Motor neuron (in vitro differentiated cells): Measurements from ENCODE around the gene ELL. TPM values are rescaled to one million over a fixed set of nuclear protein-coding genes. Genes with fewer than 3 reads are reported as not detected.
"Not testable (repeated sequence)": the region's sequence is repeated elsewhere in the genome, so short reads cannot be mapped to it uniquely, and the experiment has no call there.

Experiments
- ATAC-seq, 8 experiments: fragments of 200-7000 bp; cut with Tn5 transposase; replicated peaks in 6 of 8; 2 replicates each; pipeline ENCODE4 v1.8.0; 2021; ENCODE audit warnings: mild to moderate bottlenecking in 8 of 8, moderate library complexity in 8 of 8
- H3K27ac ChIP-seq, 2 donors: fragments of 250-450 bp; sonication (Bioruptor Pico); 2 replicates each; pipeline ENCODE4 v1.9.0; 2021; ENCODE audit warnings: antibody characterized with exemption in 2 of 2, mild to moderate bottlenecking in 2 of 2, moderate library complexity in 1 of 2
- H3K4me1 ChIP-seq, 2 donors: fragments of 250-450 bp; sonication (Bioruptor Pico); replicated peaks in 1 of 2; 2 replicates each; pipeline ENCODE4 v1.6.1; 2021; ENCODE audit warnings: antibody characterized with exemption in 2 of 2, mild to moderate bottlenecking in 2 of 2, moderate library complexity in 1 of 2
- H3K4me3 ChIP-seq, 5 donors: fragments of 250-450 bp; sonication (Bioruptor Pico); 2 replicates each; pipeline ENCODE4 v1.9.0; 2021; ENCODE audit warnings: antibody characterized with exemption in 5 of 5, mild to moderate bottlenecking in 5 of 5, moderate library complexity in 4 of 5
- WGBS, 10 experiments: fragments of 450-650 bp; shearing (Covaris generic); methylation state at CpG; one replicate each; pipeline ENCODE4 v1.0.0; 2022; 5-methylcytosine and 5-hydroxymethylcytosine counted together
- in situ Hi-C, 9 experiments: fragments of 400-800 bp; cut with MboI; loops; one replicate each; pipeline ENCODE4 v1.15.0; 2021; ENCODE audit warnings: low sequenced_read_pairs in 9 of 9, low pct_unique_long_range_greater_than_20kb in 2 of 9; ENCODE audit not compliant: unreplicated experiment in 9 of 9
- total RNA-seq, 8 experiments: library from RNA; unstranded; fragments of 300-600 nt; gene quantifications; 2 replicates each; pipeline versions ENCODE4 v1.2.3 to v1.2.4, GENCODE V29; 2022

The ELL gene
- total RNA-seq, 8 experiments from 2014 or later, result 3.4 to 13.8 (median 6.2) TPM

DNA sequence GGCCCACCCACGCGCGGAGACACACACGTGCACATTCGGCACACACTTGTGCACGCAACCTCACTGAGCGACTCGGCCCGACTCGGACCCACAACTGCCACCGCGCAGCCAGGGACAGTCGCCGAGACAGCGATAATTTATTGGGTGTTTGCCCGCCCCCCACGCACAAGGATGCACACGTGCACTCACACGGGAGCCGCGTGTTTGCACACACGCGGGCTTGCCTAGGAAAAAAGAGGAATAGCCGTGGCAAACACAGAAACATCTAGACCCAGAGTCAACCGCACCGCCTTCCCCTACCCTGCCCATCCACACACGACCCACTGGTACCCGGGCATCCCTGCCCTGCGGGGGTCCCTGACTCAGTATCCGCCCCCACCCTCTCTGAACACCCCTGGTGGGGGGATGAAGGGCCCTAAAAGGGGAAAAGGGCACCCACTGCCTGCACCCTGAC, 103.8 kb downstream of the ELL start:
- WGBS, 10 experiments, result 0 to 5% (median 0%) methylated on average over 1 to 15 of the region's 30 CpGs; no CpG with 5 or more reads in 7 of the 10 experiments
- Histone ChIP-seq H3K4me3 (peak overlapping the region in 4 of 5 donors; percentile 7 to 61 (median 22)), H3K4me1 (peaks cover 54 to 65% of the 10 kb centered on the region in 2 donors), H3K27ac (peak overlapping the region; percentile 91)
- in situ Hi-C loops, result no loop called here
- ATAC-seq, result peak in 4 of 8 experiments; percentile 9 to 12 (median 10)

DNA sequence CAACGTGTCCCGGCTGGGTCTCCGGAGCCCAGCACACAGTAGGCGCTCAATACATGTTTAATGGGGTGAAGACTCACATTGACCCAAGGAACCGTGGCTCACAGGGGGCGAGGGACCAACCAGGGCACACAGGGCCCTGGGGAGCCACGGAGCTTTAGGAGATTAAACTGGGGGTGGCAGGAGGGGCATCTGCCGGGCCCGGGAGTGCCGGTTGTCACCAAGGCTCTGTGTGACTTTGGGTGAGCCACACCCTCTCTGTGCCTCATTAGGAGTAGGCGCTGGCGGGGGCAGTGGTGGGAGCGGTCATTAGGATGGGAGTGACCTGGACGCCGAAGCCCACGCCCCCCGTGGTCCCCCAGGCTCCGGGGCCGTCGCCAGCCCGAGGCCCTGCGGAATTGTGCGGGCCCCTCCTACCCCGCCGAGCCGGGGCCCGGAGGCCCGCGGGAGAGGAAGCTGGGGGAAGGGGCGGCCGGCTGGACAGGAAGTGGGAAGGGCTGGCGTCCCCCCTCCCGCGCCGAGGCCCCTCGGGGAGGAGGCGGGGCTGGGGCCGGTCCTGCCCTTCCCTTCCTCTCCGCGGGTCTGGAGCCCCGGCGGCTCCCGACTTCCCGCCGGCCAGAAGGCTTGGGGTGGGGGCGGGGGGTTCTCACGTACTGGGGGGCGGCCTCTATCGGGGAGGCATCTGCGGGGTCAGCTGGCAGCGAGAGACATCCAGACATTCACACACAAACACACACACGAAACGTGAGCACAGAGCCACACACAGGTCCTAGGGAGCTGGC, 104.4 kb downstream of the ELL start:
- peak; percentile 10 to 54 (median 48) for ATAC-seq
- peaks cover 54 to 62% of the 10 kb centered on the region in 2 donors for H3K4me1 ChIP-seq
- in situ Hi-C loops, result no loop called here
- H3K4me3 ChIP-seq, result peak overlapping the region; percentile 3 to 61 (median 17)
- WGBS, 10 experiments, result 0% methylated on average over 1 to 5 of the region's 53 CpGs; no CpG with 5 or more reads in 7 of the 10 experiments
- H3K27ac ChIP-seq, result peak overlapping the region; percentile 91

DNA sequence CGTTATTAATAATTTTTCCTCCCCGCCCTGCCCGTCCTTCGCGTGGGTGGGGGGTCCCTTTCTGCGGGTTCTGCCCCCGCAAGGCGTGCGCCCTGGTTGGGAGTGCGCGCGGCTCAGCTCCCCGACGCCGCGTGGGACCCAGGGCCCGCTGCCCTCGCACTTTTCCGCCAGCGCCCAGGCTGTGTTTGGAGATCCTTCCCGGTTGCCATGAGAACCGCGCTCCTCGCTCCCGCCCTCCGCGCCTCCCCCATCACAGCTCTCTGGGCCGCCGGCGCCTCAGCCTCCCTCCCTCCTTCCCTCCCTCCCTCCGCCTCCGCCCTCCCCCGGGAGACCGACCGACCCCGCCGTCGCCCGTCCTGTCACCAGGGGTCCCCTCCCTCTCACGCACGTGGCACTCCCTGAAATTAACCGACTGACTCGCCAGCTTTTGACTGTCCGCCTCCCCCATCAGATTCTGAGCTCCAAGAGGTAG, 105.1 kb downstream of the ELL start:
- in situ Hi-C loops, result no loop called here

DNA sequence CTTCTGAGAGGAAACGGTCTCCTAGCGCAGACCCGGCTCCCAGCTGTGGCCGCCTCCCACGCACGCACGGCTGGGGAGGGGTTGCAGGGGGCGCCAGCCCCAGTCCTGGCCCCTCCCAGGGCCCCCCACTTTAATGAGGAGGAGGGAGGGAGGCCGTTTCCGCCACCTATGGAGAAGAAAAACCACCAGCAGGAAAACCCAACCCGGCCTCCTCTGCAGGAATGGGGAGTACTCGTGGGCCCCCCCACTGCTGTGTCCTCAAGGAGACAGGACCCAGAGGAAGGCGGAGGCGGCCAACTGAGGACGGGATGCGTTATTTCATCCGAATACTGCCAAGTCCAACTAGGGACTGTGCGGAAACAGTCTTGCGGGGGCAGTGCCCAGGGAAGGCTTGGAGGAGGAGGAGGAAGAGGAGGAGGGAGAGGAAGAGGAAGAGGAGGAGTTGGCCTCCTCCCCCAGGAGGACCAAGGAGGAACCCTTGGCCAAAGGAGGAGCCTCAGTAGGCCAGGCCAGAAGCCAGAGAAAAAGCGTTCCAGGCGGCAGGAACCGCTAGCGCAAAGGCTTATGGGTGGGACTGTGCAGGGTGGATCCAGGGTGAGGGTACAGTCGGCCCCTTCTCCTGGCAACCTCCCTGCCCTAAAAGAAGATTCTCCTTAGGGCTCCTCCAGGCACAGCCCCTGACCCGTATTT, 106.5 kb downstream of the ELL start:
- ATAC-seq, result no peak
- in situ Hi-C loops, result no loop called here
- no peak overlapping the region for H3K4me3 ChIP-seq
- peak overlapping the region; percentile 16 to 91 for H3K27ac ChIP-seq
- peaks cover 47 to 49% of the 10 kb centered on the region in 2 donors for H3K4me1 ChIP-seq
- WGBS, 10 experiments, result 59 to 100% (median 80%) methylated on average over 1 to 4 of the region's 25 CpGs; no CpG with 5 or more reads in 7 of the 10 experiments

More for the DNA sequence above, 105.1 kb downstream of the ELL start:
- peak overlapping the region; percentile 3 to 61 (median 17) for H3K4me3 ChIP-seq
- no CpG with 5 or more reads among the region's 44 CpGs for WGBS, 10 experiments
- peaks cover 54 to 62% of the 10 kb centered on the region in 2 donors for H3K4me1 ChIP-seq
- ATAC-seq, result peak; percentile 36 to 68 (median 63)
- peak overlapping the region; percentile 91 for H3K27ac ChIP-seq

DNA sequence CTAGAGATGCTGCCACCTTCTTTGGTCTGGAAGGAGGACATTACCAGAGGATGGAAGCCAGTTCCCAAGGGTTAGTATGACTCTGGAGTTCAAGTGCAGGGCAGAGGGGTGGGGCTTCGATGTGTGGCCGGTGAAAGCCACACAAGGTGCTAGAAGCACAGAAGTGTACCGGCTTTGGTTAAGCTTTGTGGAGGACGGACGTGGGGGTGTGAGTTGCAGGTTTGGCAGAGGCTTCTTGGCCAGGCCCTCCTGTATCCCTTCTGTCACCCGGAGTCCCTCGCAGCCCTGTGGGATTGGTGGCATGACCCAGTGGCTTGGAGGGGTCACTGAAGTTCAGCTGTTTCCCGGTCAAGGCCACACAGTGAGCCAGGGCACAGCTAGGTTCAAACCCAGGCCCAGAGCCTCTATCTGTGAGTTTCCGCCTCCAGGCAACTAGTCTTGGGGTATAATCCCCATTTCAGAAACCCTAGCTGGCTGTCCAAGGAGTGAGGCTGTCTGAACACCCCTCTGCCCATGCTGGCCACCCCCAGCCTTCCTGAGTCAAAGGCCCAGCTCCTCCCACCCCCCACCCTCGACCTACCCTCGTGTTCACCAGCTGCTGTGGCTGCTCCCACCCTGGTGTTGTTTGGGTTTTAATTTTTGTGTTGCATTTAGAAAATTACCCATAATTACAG, 107.2 kb downstream of the ELL start:
- WGBS, 10 experiments, result 0 to 50% (median 26%) methylated on average over 1 to 5 of the region's 11 CpGs; no CpG with 5 or more reads in 6 of the 10 experiments
- in situ Hi-C loops, result no loop called here

DNA sequence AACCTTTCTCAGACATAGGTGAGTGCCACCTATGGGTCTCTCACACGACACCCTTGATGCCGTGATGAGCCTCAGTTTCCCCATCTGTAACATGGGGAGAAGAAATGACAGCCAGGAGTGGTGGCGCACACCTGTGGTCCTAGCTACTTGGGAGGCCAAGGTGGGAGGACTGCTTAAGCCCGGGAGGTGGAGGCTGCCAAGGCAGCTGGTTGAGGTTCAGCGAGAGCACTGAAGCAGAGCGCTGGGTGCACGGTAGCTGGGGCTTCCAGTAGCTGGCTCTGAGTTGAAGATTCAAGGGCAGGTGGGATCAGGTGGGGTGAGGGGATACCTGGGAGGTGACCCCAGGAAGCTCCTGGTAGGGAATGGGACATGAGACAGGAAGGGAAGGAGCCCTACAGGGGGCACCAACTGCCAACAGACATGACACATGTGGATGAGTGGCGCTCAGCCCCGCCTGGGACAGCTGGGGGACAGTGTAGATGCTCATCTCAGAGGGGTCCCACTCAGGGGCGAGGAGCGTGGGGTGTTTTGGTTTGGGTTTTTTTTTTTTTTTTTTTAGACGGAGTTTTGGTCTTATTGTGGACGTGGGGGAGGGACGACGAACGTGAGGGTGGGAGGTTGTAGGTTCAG, 109.1 kb downstream of the ELL start:
- in situ Hi-C loops, result no loop called here
- Histone ChIP-seq H3K4me3 (no peak overlapping the region), H3K27ac (no peak overlapping the region), H3K4me1 (peaks cover 36 to 37% of the 10 kb centered on the region in 2 donors)
- no peak for ATAC-seq
- WGBS, 10 experiments, result 60 to 89% (median 82%) methylated on average over 1 to 10 of the region's 16 CpGs; no CpG with 5 or more reads in 4 of the 10 experiments

More for the DNA sequence above, 107.2 kb downstream of the ELL start:
- no peak for ATAC-seq
- Histone ChIP-seq H3K27ac (peak overlapping the region in 1 of 2 donors; percentile 91), H3K4me1 (peaks cover 48 to 49% of the 10 kb centered on the region in 2 donors), H3K4me3 (no peak overlapping the region)

DNA sequence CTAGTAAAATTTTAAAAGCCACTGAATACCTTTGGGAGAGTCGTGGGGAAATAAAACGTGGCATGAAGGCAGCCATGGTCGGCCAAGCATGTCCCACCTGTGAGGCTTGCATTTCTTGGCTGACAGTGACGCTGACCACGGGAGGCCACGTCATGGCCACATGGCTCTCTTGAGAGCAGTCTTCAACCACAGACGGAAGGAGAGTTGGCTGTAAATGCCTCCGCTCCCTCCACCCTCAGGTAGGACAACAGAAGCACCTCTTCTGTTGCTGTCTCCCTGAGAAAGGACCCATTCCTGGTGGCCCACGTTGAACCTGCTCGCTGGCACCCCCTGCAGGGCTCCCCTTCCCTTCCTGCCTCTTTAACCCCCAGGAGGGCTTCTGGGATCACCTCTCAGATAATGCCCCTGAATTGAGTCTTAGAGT, 113.8 kb downstream of the ELL start:
- 0 to 80% (median 53%) methylated on average over 2 to 8 of the region's 10 CpGs; no CpG with 5 or more reads in 5 of the 10 experiments for WGBS, 10 experiments
- H3K4me3 ChIP-seq, result no peak overlapping the region
- H3K27ac ChIP-seq, result no peak overlapping the region
- ATAC-seq, result peak in 1 of 8 experiments; percentile 28
- H3K4me1 ChIP-seq, result peaks cover 6 to 7% of the 10 kb centered on the region in 2 donors
- in situ Hi-C loops, result loop anchor here in 2 of 9 experiments (10.0 kb wide), 1 partner anchor 53 kb away; no protein-coding TSS in a partner anchor

DNA sequence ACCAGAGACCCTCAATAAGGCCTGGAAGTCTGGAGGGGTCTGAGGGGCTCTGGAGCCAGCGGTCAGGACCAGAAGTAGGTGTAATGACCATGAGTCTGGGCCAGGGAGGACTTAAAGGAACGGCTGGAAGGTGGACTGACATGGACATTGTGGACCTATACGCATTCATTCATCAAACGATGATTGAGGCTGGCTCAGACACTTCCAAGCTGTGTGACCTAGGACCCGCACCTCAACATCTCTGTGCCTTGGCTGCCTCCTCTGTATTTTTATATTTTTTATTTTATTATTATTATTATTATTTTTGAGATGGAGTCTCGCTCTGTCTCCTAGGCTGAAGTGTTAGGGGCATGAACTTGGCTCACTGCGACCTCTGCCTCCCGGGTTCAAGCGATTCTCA, 115.1 kb downstream of the ELL start:
- Histone ChIP-seq H3K4me1 (peaks cover 9 to 18% of the 10 kb centered on the region in 2 donors), H3K27ac (no peak overlapping the region), H3K4me3 (no peak overlapping the region)
- no peak for ATAC-seq
- in situ Hi-C loops, result loop anchor here in 2 of 9 experiments (10.0 kb wide), 1 partner anchor 52 kb away; no protein-coding TSS in a partner anchor
- WGBS, 10 experiments, result 57 to 100% (median 95%) methylated on average over 1 to 8 of the region's 9 CpGs; no CpG with 5 or more reads in 3 of the 10 experiments

DNA sequence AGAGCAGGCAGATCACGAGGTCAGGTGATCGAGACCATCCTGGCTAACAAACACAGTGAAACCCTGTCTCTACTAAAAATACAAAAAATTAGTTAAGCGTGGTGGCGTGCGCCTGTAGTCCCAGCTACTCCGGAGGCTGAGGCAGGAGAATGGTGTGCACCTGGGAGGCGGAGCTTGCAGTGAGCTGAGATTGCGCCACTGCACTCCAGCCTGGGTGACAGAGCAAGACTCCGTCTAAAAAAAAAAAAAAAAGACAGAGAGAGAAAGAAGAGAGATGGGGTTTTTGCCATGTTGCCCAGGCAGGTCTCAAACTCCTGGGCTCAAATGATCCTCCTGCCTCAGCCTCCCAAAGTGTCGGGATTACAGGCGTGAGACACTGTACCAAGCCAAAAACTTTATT, 116.1 kb downstream of the ELL start:
- peaks cover 9 to 21% of the 10 kb centered on the region in 2 donors for H3K4me1 ChIP-seq
- H3K4me3 ChIP-seq, ATAC-seq, H3K27ac ChIP-seq: not testable (repeated sequence)
- in situ Hi-C loops, result loop anchor here in 2 of 9 experiments (10.0 kb wide), 1 partner anchor 51 kb away; no protein-coding TSS in a partner anchor
- WGBS, 10 experiments, result 81 to 100% (median 88%) methylated on average over 3 to 9 of the region's 11 CpGs; no CpG with 5 or more reads in 2 of the 10 experiments

DNA sequence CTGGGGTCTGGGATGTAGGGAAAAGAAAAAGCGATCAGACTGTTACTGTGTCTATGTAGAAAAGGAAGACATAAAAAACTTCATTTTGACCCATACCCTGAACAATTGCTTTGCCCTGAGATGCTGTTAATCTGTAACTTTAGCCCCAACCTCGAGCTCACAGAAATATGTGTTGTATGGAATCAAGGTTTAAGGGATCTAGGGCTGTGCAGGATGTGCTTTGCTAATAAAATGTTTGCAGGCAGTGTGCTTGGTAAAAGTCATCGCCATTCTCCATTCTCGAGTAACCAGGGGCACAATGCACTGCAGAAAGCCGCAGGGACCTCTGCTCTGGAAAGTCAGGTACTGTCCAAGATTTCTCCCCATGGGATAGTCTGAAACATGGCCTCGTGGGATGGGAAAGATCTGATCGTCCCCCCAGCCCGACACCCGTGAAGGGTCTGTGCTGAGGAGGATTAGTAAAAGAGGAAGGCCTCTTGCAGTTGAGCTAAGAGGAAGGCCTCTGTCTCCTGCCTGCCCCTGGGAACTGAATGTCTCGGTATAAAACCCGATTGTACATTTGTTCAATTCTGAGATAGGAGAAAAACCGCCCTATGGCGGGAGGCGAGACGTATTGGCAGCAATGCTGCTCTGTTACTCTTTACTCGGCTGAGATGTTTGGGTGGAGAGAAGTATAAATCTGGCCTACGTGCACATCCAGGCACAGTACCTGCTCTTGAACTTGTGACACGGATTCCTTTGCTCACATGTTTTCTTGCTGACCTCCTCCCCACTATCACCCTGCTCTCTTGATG, 119.2 kb downstream of the ELL start:
- not testable (repeated sequence) for H3K27ac ChIP-seq, H3K4me3 ChIP-seq, ATAC-seq
- H3K4me1 ChIP-seq, result peaks cover 5 to 23% of the 10 kb centered on the region in 2 donors
- WGBS, 10 experiments, result 64 to 86% (median 78%) methylated on average over 4 to 7 of the region's 18 CpGs; no CpG with 5 or more reads in 4 of the 10 experiments
- in situ Hi-C loops, result loop anchor here in 2 of 9 experiments (10.0 kb wide), 1 partner anchor 48 kb away; no protein-coding TSS in a partner anchor

DNA sequence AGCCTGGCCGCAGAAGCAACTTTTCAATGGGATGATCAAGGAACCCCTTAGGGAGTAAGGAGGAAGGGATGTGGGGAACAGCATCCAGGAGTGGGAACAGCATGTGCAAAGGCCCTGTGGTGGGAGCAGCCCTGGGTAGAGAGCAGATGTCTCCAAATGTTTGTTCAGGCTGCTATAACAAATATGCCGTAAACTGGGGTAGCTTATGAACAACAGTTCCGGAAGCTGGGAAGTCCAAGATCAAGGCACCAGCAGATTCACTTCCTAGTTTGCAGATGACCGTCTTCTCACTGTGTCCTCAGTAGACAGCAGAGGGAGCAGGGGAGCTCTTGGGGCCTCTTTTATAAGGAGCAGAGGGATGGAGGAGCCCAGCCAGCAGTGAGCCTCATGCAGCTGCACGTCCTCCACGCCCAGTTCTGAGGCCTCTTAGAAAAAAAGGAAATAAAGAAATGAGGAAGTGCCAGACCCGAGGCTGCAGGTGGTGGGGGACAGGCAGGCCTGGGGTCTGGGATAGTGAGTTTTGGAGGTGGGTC, 120.2 kb downstream of the ELL start:
- peak in 7 of 8 experiments; percentile 20 to 91 (median 43) for ATAC-seq
- Histone ChIP-seq H3K4me3 (no peak overlapping the region), H3K4me1 (peaks cover 14 to 33% of the 10 kb centered on the region in 2 donors), H3K27ac (no peak overlapping the region)
- WGBS, 10 experiments, result 43 to 100% (median 70%) methylated on average over 1 to 4 of the region's 7 CpGs; no CpG with 5 or more reads in 4 of the 10 experiments
- in situ Hi-C loops, result loop anchor here in 2 of 9 experiments (10.0 kb wide), 1 partner anchor 47 kb away; no protein-coding TSS in a partner anchor
